ENCODE measurements around the gene SPINK1.

SPINK1 gene

DNA sequence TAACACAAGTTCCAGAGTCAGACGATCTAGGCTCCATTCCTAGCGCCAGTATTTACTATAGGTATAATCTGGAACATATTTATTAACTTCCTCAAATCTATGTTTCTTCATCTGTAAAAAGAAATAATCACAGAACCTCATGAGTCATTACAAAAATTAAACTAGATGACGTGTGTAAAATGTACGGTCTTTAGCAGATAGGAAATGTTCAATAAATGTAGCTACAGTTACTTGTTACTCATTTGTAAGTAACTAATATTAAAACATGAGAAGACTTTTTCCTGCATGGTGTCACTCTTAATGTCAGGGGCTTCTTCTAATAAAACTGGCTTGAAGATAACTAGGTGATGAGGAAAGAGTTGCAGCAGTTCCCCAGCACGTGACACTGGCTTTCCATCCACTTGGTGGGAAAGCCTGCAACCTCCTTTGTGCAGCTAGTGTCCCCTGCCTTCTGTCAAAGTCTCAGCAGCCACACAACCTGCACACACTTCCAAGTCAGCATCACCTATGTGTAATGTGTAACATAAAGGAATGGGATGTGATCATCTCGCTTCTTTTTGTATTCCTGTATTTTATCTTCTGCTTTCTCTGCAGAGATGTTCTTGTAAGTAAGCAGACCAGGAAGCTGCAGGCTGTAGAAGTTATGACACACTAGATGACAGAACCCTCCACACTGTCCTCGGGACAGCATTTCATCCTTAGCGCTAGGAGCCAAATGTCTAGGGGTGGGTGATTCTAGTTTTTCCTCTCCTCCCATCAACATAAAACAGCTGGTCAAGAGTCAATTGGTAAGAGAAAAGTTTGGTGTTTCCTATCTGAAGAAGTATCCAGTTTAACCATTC lies 47.1 kb downstream of the SPINK1 start:
- Histone ChIP-seq H3K4me2 (ENCODE audit: low read length) (no peak overlapping the region), H3K9me2 (replicated peaks; ENCODE audit: control insufficient read depth, low read length) (no peaks in the 10 kb centered on the region), H4K20me1 (ENCODE audit: control insufficient read depth, insufficient read depth, low read depth, low read length) (no peaks in the 10 kb centered on the region), H3K36me3 (ENCODE audit: control insufficient read depth, low read length) (peaks cover 8% of the 10 kb centered on the region; the same call in 1 of the 2 replicates), H3K4me1 (ENCODE audit: control insufficient read depth, low read length) (peaks cover 40% of the 10 kb centered on the region), H3K27ac (ENCODE audit: low read depth, low read length) (no peak overlapping the region), H3K79me2 (ENCODE audit: control insufficient read depth, low read length) (peaks cover 30% of the 10 kb centered on the region), H3K27me3 (ENCODE audit: control insufficient read depth, low read length) (no peaks in the 10 kb centered on the region), H3F3A (ENCODE audit: control insufficient read depth, insufficient read depth) (peaks cover 3% of the 10 kb centered on the region; the same call in 1 of the 2 replicates), H3K9me3 (ENCODE audit: control insufficient read depth, insufficient read depth, low read length) (no peaks in the 10 kb centered on the region), H3K4me3 (ENCODE audit: low read length) (no peak overlapping the region)
- TF ChIP-seq, protein P1, sequence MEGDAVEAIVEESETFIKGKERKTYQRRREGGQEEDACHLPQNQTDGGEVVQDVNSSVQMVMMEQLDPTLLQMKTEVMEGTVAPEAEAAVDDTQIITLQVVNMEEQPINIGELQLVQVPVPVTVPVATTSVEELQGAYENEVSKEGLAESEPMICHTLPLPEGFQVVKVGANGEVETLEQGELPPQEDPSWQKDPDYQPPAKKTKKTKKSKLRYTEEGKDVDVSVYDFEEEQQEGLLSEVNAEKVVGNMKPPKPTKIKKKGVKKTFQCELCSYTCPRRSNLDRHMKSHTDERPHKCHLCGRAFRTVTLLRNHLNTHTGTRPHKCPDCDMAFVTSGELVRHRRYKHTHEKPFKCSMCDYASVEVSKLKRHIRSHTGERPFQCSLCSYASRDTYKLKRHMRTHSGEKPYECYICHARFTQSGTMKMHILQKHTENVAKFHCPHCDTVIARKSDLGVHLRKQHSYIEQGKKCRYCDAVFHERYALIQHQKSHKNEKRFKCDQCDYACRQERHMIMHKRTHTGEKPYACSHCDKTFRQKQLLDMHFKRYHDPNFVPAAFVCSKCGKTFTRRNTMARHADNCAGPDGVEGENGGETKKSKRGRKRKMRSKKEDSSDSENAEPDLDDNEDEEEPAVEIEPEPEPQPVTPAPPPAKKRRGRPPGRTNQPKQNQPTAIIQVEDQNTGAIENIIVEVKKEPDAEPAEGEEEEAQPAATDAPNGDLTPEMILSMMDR (IDR thresholded peaks at IDR 0.05; ENCODE audit: low read depth, low read length, poor library complexity, severe bottlenecking), result no peak
- TF ChIP-seq EZH2phosphoT487 (IDR thresholded peaks at IDR 0.05; ENCODE audit: borderline replicate concordance, low read length), result no peak

- Histone ChIP-seq H3F3A (ENCODE audit: control insufficient read depth, insufficient read depth) (peaks cover 3% of the 10 kb centered on the region; the same call in 1 of the 2 replicates), H3K36me3 (ENCODE audit: control insufficient read depth, low read length) (peaks cover 11% of the 10 kb centered on the region; the same call in 1 of the 2 replicates), H3K79me2 (ENCODE audit: control insufficient read depth, low read length) (peaks cover 48% of the 10 kb centered on the region), H3K27ac (ENCODE audit: low read depth, low read length) (peak within 1 kb of the TSS; percentile 86), H3K9me2 (replicated peaks; ENCODE audit: control insufficient read depth, low read length) (no peaks in the 10 kb centered on the region), H3K4me2 (ENCODE audit: low read length) (peak within 1 kb of the TSS; percentile 63), H3K9me3 (ENCODE audit: control insufficient read depth, insufficient read depth, low read length) (no peaks in the 10 kb centered on the region), H3K27me3 (ENCODE audit: control insufficient read depth, low read length) (no peaks in the 10 kb centered on the region), H4K20me1 (ENCODE audit: control insufficient read depth, insufficient read depth, low read depth, low read length) (no peaks in the 10 kb centered on the region), H3K4me3 (ENCODE audit: low read length) (peak within 1 kb of the TSS; percentile 94), H3K4me1 (ENCODE audit: control insufficient read depth, low read length) (peaks cover 40% of the 10 kb centered on the region)
- TF ChIP-seq, protein P1 (IDR thresholded peaks at IDR 0.05; ENCODE audit: low read depth, low read length, poor library complexity, severe bottlenecking), result peak; percentile 51
- no peak for TF ChIP-seq EZH2phosphoT487 (IDR thresholded peaks at IDR 0.05; ENCODE audit: borderline replicate concordance, low read length)
These were observed 49.1 kb downstream of the SPINK1 start, which contains the start of gene JAKMIP2 for GRCh38 chr5:147782110-147783028. JAKMIP2 (minus strand) TSS chr5:147782728; CDS start chr5:147671806, 110,922 bp downstream.

DNA sequence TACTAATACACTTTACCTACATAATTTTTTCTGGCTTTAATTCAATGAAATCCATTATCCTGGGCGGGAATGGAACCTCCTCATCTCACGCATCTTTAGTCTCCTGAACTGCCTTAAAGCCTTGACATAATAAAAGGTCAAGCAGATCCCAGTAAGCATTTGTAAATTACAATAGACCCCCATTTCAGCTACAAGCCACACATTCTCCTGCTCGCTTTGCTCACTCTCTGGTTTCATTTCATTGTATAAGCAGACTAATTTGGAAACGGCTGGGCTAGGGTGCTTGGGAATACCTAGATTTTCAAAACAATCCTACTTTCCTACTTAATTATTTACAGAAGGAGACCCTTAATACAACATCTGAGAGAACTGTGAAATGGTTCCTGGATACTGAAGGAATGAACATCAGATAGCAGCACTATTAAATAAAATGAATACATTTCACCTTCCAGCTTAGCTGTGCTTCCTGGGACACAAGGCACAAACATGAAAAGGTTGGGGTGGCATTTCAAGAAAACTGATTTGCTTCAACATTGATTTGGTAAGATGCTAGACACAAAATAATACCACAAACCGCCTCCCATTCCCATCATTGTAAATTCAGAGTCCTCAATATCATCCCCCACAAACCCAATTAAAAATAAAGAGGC lies 50.4 kb downstream of the SPINK1 start:
- H3K4me3 ChIP-seq (ENCODE audit: low read length), result peak overlapping the region; percentile 94
- TF ChIP-seq, protein P1 (IDR thresholded peaks at IDR 0.05; ENCODE audit: low read depth, low read length, poor library complexity, severe bottlenecking), result no peak
- TF ChIP-seq EZH2phosphoT487 (IDR thresholded peaks at IDR 0.05; ENCODE audit: borderline replicate concordance, low read length), result no peak
- H3K9me2 ChIP-seq (replicated peaks; ENCODE audit: control insufficient read depth, low read length), result no peaks in the 10 kb centered on the region
- H3K27ac ChIP-seq (ENCODE audit: low read depth, low read length), result peak overlapping the region; percentile 86; the same call in 1 of the 2 replicates
- H3K4me1 ChIP-seq (ENCODE audit: control insufficient read depth, low read length), result peaks cover 40% of the 10 kb centered on the region
- H3F3A ChIP-seq (ENCODE audit: control insufficient read depth, insufficient read depth), result peaks cover 3% of the 10 kb centered on the region; the same call in 1 of the 2 replicates
- H3K27me3 ChIP-seq (ENCODE audit: control insufficient read depth, low read length), result no peaks in the 10 kb centered on the region
- H3K4me2 ChIP-seq (ENCODE audit: low read length), result peak overlapping the region; percentile 63
- peaks cover 10% of the 10 kb centered on the region; the same call in 1 of the 2 replicates for H3K9me3 ChIP-seq (ENCODE audit: control insufficient read depth, insufficient read depth, low read length)
- H3K79me2 ChIP-seq (ENCODE audit: control insufficient read depth, low read length), result peaks cover 59% of the 10 kb centered on the region
- H3K36me3 ChIP-seq (ENCODE audit: control insufficient read depth, low read length), result peaks cover 21% of the 10 kb centered on the region
- no peaks in the 10 kb centered on the region for H4K20me1 ChIP-seq (ENCODE audit: control insufficient read depth, insufficient read depth, low read depth, low read length)
